HK-2 (cell line): ENCODE results near the gene ALPK1.
"Not testable (repeated sequence)": the region's sequence is repeated elsewhere in the genome, so short reads cannot be mapped to it uniquely, and the experiment has no call there.

ENCODE experiments used
- DNase-seq: peaks from one replicate; pipeline ENCODE4 v3.0.0-alpha.2; 2018; ENCODE audit not compliant: unreplicated experiment

ALPK1 gene

DNA sequence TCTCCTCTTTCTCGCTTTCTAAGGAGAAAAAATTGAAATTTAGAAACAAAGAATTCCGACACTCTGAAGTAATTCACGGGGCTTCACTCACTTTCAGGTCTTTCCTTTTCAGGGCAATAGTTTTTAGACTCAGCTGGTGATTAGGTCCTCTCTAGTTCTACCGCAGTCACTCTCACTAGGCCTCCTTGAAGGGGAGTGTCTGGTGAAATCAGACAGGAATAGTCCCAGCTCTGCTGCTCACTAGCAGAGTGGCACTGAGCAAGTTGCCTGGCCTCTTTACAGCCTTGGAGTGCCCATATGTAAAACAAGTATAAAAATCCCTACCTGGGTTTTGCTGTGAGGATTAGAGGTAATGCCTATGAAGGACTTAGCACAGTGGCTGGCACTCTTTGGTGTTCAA is 154.7 kb downstream of the ALPK1 start:
- DNase-seq: no peak

DNA sequence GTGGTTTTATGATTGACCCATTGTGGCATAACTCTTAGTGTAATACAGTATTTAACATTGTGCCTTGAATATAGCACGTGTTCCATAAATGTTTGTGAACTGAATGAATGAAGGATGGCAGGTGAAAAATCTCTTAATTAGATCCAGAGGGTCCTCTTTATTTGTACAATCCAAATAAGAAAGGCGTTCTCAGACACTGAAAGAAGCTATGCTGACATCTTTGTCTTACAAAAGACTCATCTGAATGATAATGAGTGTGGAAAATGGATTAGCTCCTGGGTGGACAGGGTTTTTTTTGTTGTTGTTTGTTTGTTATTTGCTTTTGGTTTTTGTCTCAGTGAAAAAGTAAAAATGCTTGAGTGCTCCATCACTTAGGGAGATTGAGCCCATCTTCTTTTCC is 156.2 kb downstream of the ALPK1 start:
- DNase-seq: no peak

DNA sequence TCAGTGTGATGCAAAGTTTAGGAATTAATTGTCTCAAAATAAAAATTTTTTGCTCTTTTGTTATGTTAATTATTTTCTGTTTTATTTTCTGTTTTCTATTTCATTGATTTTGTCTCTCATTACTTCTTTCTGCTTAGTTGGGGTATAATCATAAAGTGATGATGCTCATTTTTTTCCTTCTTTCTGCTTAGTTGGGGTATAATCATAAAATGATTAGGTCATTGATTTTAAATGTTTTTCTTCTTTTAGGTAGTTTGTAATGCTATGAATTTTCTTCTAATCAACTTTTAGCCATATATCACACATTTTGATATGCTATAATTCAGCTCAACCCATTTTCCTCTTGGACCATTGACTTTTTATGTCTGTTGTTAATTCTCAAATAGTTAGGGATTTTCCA is 175.1 kb downstream of the ALPK1 start:
- no peak for DNase-seq

GRCh38 chr4:112473985-112474384 is 176.8 kb downstream of the ALPK1 start:
- DNase-seq: no peak

GRCh38 chr4:112485930-112486329 is 188.8 kb downstream of the ALPK1 start:
- DNase-seq: no peak

DNA sequence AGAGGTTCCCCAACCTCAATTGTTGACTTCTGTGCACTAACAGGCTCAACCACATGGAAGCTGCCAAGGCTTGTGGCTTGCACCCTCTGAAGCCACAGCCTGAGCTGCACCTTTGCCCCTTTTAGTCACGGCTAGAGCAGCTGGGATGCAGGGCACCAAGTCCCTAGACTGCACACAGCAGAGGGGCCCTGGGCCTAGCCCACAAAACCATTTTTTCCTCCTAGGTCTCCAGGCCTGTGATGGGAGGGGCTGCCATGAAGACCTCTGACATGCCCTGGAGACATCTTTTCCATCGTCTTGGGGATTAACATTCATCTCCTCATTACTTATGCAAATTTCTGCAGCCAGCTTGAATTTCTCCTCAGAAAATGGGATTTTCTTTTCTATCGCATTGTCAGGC is 193.6 kb downstream of the ALPK1 start:
- not testable (repeated sequence) for DNase-seq
